HepG2 (cell line): ENCODE data around the gene GON4L. TPM values are rescaled to one million over a fixed set of nuclear protein-coding genes. Genes with fewer than 3 reads are reported as not detected.

ENCODE experiments used
- ELF3 ChIP-seq: IDR thresholded peaks from 2 replicates; pipeline ENCODE4 v1.6.1; 2016; ENCODE audit warnings: missing genetic modification reagents, missing compliant biosample characterization
- KAT7 ChIP-seq: IDR thresholded peaks from 2 replicates; pipeline ENCODE4 v1.6.1; 2018; ENCODE audit warnings: borderline replicate concordance, missing compliant biosample characterization
- MAFF ChIP-seq: IDR thresholded peaks from 2 replicates; pipeline ENCODE4 v1.6.1; 2011; ENCODE audit warnings: low read depth, low read length, improper control_type of control experiment
- NFAT5 ChIP-seq: sonication (generic); formaldehyde crosslinking; IDR thresholded peaks from 2 replicates; pipeline ENCODE4 v1.4.0; 2020; ENCODE audit warnings: missing genetic modification reagents
- PRDM15 ChIP-seq: sonication (generic); formaldehyde crosslinking; IDR thresholded peaks from 2 replicates; pipeline ENCODE4 v1.4.0; 2020; ENCODE audit warnings: missing genetic modification reagents
- RBAK ChIP-seq: sonication (generic); formaldehyde crosslinking; IDR thresholded peaks from 2 replicates; pipeline ENCODE4 v1.5.1; 2020; ENCODE audit warnings: mild to moderate bottlenecking, missing genetic modification reagents
- THYN1 ChIP-seq: sonication (generic); formaldehyde crosslinking; IDR thresholded peaks from 2 replicates; pipeline ENCODE4 v1.8.1; 2023; ENCODE audit warnings: low read depth, mild to moderate bottlenecking, moderate library complexity, missing genetic modification reagents, borderline replicate concordance
- TSC22D2 ChIP-seq: sonication (generic); formaldehyde crosslinking; IDR thresholded peaks from 2 replicates; pipeline ENCODE4 v1.5.1; 2020; ENCODE audit warnings: missing genetic modification reagents, mild to moderate bottlenecking, borderline replicate concordance
- ZNF407 ChIP-seq: sonication (generic); formaldehyde crosslinking; IDR thresholded peaks from one replicate; pipeline ENCODE4 v1.5.1; 2020; ENCODE audit warnings: mild to moderate bottlenecking, missing genetic modification reagents; ENCODE audit errors: not compliant biosample characterization
- ZNF501 ChIP-seq: sonication (generic); formaldehyde crosslinking; IDR thresholded peaks from 2 replicates; pipeline ENCODE4 v1.5.1; 2020; ENCODE audit warnings: mild to moderate bottlenecking, moderate library complexity, missing genetic modification reagents
- ZNF615 ChIP-seq: sonication (generic); formaldehyde crosslinking; IDR thresholded peaks from 2 replicates; pipeline ENCODE4 v1.5.0; 2020; ENCODE audit warnings: mild to moderate bottlenecking, missing genetic modification reagents, borderline replicate concordance
- ZNF761 ChIP-seq: sonication (generic); formaldehyde crosslinking; conservative IDR thresholded peaks from 2 replicates; pipeline ENCODE4 v1.4.0; 2020; ENCODE audit warnings: mild to moderate bottlenecking, missing genetic modification reagents
- polyA plus RNA-seq, 8 experiments: library from polyadenylated mRNA; depleted of rRNA in 3 of 8; stranded (reverse) in 7 of 8; unstranded in 1 of 8; fragments of >200 nt; fragmentation: Illumina TruSeq in 4 of 8; extraction: Trizol in 4 of 8; gene quantifications; 2 replicates each; pipeline versions ENCODE4 v1.2.1 to v1.2.3, GENCODE V29; 2011 to 2016; ENCODE audit warnings: low read depth in 4 of 8, missing spikeins in 1 of 8, mixed read lengths in 1 of 8; ENCODE audit not compliant: insufficient read depth in 1 of 8
- total RNA-seq, 5 experiments: library from RNA; depleted of rRNA; stranded (reverse); fragments of >200 nt; fragmentation: Illumina TruSeq; extraction: Trizol; gene quantifications; 2 replicates each; pipeline ENCODE4 v1.2.3, GENCODE V29; 2016; ENCODE audit warnings: low read depth in 1 of 5

Gene GON4L
- total and polyA plus RNA-seq, 2 of the 13 experiments (the other 11 are each of a cell fraction or from before 2014, with no cell fraction given) = 14.6 to 19.6 TPM

- TF ChIP-seq NFAT5 (CRISPR knock-in tag) = no peak
- TF ChIP-seq ZNF761 (CRISPR knock-in tag) = no peak
- TF ChIP-seq PRDM15 (CRISPR knock-in tag) = no peak
- no peak for TF ChIP-seq ZNF407 (CRISPR knock-in tag)
- TF ChIP-seq THYN1 (CRISPR knock-in tag) = no peak
- no peak for TF ChIP-seq KAT7 (CRISPR knock-in tag)
- no peak for TF ChIP-seq TSC22D2 (CRISPR knock-in tag)
- TF ChIP-seq MAFF = no peak
- no peak for TF ChIP-seq ZNF501 (CRISPR knock-in tag)
- no peak for TF ChIP-seq ZNF615 (CRISPR knock-in tag)
- peak; percentile 65 for TF ChIP-seq ELF3 (CRISPR knock-in tag)
- no peak for TF ChIP-seq RBAK
Observed at GRCh38 chr1:155859234-155859829, 2.3 kb upstream of the GON4L start, which contains the start of gene SYT11 (continued).
